ENCODE results near the gene HCFC1. TPM values are rescaled to one million over a fixed set of nuclear protein-coding genes. Genes with fewer than 3 reads are reported as not detected.
A peak's percentile ranks its signal among the peaks of the same experiment; 100 is the strongest.

The HCFC1 gene
- total and polyA plus RNA-seq, 9 of the 15 experiments (the other 6 are each of a cell fraction or from before 2014, with no cell fraction given), result 2.8 to 133 (median 17.1) TPM

DNA sequence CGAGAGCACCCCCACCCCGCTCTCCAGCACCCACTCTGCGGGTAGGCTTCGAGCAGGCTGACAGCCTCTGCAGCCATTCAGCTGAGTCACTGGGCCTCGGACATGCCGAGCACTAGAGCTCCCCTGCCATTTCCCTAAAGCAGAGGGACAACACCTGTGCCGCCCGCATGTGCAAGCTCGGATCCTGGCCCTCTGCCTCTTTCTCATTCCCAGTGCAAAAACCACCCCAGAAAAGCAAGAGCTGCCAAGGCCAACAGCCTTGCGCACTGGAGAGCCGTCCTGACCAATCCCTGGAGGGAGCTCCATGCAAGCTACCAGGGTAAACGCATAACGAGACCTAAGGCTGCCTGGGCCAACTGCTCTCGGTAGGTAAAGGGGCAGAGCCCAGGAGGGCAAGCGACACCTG is 5.3 kb downstream of the HCFC1 start:
- no peak overlapping the region for H3K4me3 ChIP-seq
- no peaks in the 10 kb centered on the region for H3K27me3 ChIP-seq (ENCODE audit: control insufficient read depth in 2 of 2, insufficient read depth in 2 of 2, low read length in 2 of 2)
- POLR2A ChIA-PET, result interaction anchor here (0.7 to 3.1 kb wide), 8 partner anchors 8 to 68 kb away, joined by 3 to 24 read pairs (median 5); partner anchors contain the start of gene ARHGAP4
- no peaks in the 10 kb centered on the region for H3K9me3 ChIP-seq (replicated peaks; ENCODE audit: control insufficient read depth, insufficient read depth, low read depth, low read length)
- CTCF ChIA-PET (ENCODE audit: low intra/inter-chr PET ratio), result no interaction called here
- WGBS (ENCODE audit: insufficient coverage, low coverage, missing lambda C conversion rate), result 82% methylated on average over 7 of the region's 15 CpGs
- peaks cover 5% of the 10 kb centered on the region for H3K9me1 ChIP-seq (ENCODE audit: control insufficient read depth, insufficient read depth, low read length)
- no TSS peak for BruUV-seq (replicated peaks)
- in situ Hi-C loops (cut with MboI), result no loop called here
- H3K36me3 ChIP-seq (ENCODE audit: control insufficient read depth, insufficient read depth, low read length), result peaks cover 83% of the 10 kb centered on the region; the same call in 2 of the 3 replicates
- ATAC-seq (no peak), FAIRE-seq (no peak), DNase-seq (ENCODE audit: extremely low read depth in 1 of 4, low spot score in 3 of 4) (no peak)
- H3K4me1 ChIP-seq (replicated peaks in 1 of 2; ENCODE audit: control insufficient read depth in 2 of 2, insufficient read depth in 2 of 2, low read length in 2 of 2), result peaks cover 27 to 51% of the 10 kb centered on the region in 2 experiments
- peak overlapping the region; percentile 46; the same call in 2 of the 3 replicates for H3K27ac ChIP-seq (ENCODE audit: extremely low read depth, low read depth, low read length)
- peaks cover 89% of the 10 kb centered on the region for H3K79me2 ChIP-seq (ENCODE audit: control insufficient read depth, insufficient read depth, low read length)
- H4K20me1 ChIP-seq (replicated peaks; ENCODE audit: control insufficient read depth, insufficient read depth, low read length), result peaks cover 53% of the 10 kb centered on the region
- H3K4me2 ChIP-seq (ENCODE audit: insufficient read depth, low read length), result peak overlapping the region; percentile 86
- H3K9ac ChIP-seq (ENCODE audit: insufficient read depth in 1 of 2, low read depth in 2 of 2, low read length in 2 of 2), result peak overlapping the region; percentile 77 to 96; a peak in 3 of 4 replicates
- intact Hi-C loops (cut with micrococcal nuclease), result no loop called here
- no peak overlapping the region for H2AFZ ChIP-seq (ENCODE audit: low read depth, low read length)
- 0 out of 2 replicates have a peak, but pooled peaks have one; percentile 25 for TF ChIP-seq MAFK (IDR thresholded peaks at IDR 0.05; ENCODE audit: low read length)
- no peak for TF ChIP-seq ELF2 (CRISPR knock-in tag; IDR thresholded peaks at IDR 0.05)
- TF ChIP-seq, protein P1, sequence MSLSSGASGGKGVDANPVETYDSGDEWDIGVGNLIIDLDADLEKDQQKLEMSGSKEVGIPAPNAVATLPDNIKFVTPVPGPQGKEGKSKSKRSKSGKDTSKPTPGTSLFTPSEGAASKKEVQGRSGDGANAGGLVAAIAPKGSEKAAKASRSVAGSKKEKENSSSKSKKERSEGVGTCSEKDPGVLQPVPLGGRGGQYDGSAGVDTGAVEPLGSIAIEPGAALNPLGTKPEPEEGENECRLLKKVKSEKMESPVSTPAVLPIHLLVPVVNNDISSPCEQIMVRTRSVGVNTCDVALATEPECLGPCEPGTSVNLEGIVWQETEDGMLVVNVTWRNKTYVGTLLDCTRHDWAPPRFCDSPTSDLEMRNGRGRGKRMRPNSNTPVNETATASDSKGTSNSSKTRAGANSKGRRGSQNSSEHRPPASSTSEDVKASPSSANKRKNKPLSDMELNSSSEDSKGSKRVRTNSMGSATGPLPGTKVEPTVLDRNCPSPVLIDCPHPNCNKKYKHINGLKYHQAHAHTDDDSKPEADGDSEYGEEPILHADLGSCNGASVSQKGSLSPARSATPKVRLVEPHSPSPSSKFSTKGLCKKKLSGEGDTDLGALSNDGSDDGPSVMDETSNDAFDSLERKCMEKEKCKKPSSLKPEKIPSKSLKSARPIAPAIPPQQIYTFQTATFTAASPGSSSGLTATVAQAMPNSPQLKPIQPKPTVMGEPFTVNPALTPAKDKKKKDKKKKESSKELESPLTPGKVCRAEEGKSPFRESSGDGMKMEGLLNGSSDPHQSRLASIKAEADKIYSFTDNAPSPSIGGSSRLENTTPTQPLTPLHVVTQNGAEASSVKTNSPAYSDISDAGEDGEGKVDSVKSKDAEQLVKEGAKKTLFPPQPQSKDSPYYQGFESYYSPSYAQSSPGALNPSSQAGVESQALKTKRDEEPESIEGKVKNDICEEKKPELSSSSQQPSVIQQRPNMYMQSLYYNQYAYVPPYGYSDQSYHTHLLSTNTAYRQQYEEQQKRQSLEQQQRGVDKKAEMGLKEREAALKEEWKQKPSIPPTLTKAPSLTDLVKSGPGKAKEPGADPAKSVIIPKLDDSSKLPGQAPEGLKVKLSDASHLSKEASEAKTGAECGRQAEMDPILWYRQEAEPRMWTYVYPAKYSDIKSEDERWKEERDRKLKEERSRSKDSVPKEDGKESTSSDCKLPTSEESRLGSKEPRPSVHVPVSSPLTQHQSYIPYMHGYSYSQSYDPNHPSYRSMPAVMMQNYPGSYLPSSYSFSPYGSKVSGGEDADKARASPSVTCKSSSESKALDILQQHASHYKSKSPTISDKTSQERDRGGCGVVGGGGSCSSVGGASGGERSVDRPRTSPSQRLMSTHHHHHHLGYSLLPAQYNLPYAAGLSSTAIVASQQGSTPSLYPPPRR (CRISPR knock-in tag; IDR thresholded peaks at IDR 0.05; ENCODE audit: borderline replicate concordance), result no peak
- TF ChIP-seq RHOXF2B (CRISPR knock-in tag; conservative IDR thresholded peaks at IDR 0.05), result no peak
- TF ChIP-seq ZBTB8A (IDR thresholded peaks at IDR 0.05; ENCODE audit: partially characterized antibody), result no peak
- TF ChIP-seq, protein P2, sequence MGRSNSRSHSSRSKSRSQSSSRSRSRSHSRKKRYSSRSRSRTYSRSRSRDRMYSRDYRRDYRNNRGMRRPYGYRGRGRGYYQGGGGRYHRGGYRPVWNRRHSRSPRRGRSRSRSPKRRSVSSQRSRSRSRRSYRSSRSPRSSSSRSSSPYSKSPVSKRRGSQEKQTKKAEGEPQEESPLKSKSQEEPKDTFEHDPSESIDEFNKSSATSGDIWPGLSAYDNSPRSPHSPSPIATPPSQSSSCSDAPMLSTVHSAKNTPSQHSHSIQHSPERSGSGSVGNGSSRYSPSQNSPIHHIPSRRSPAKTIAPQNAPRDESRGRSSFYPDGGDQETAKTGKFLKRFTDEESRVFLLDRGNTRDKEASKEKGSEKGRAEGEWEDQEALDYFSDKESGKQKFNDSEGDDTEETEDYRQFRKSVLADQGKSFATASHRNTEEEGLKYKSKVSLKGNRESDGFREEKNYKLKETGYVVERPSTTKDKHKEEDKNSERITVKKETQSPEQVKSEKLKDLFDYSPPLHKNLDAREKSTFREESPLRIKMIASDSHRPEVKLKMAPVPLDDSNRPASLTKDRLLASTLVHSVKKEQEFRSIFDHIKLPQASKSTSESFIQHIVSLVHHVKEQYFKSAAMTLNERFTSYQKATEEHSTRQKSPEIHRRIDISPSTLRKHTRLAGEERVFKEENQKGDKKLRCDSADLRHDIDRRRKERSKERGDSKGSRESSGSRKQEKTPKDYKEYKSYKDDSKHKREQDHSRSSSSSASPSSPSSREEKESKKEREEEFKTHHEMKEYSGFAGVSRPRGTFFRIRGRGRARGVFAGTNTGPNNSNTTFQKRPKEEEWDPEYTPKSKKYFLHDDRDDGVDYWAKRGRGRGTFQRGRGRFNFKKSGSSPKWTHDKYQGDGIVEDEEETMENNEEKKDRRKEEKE (IDR thresholded peaks at IDR 0.05; ENCODE audit: borderline replicate concordance in 1 of 2, control insufficient read depth in 1 of 2, low read depth in 2 of 2, low read length in 1 of 2), result no peak
- no peak for TF ChIP-seq ZBTB43 (CRISPR knock-in tag; IDR thresholded peaks at IDR 0.05)
- no peak for TF ChIP-seq ADNP (tag; IDR thresholded peaks at IDR 0.05)
- no peak for TF ChIP-seq RBM39 (optimal IDR thresholded peaks at IDR 0.05; ENCODE audit: low read depth, low read length)
- no peak for TF ChIP-seq ILK (tag; IDR thresholded peaks at IDR 0.05; ENCODE audit: borderline replicate concordance, low read depth)
- peak; percentile 62 for TF ChIP-seq ZNF316 (IDR thresholded peaks at IDR 0.05)
- no peak for TF ChIP-seq KHSRP (IDR thresholded peaks at IDR 0.05)
- no peak for TF ChIP-seq SP1 (CRISPR knock-in tag; IDR thresholded peaks at IDR 0.05)
- no peak for TF ChIP-seq NCOA4 (IDR thresholded peaks at IDR 0.05; ENCODE audit: partially characterized antibody)
